Transverse colon (tissue), 4 donors: Measurements from ENCODE around the gene CWC27. TPM values are rescaled to one million over a fixed set of nuclear protein-coding genes. Genes with fewer than 3 reads are reported as not detected.

ENCODE experiments used
- DNase-seq: peaks from one replicate; pipeline ENCODE4 v3.0.0-alpha.2; 2019
- H3K27ac ChIP-seq, 4 donors: fragments of 200-600 bp; sonication (generic); 2 replicates each; pipeline ENCODE4 v1.5.1; 2016 to 2018; ENCODE audit warnings: inconsistent platforms in 4 of 4
- H3K27me3 ChIP-seq: fragments of 200-600 bp; sonication (generic); 2 replicates; pipeline ENCODE4 v1.5.1; 2017; ENCODE audit warnings: inconsistent platforms
- H3K36me3 ChIP-seq, 4 donors: fragments of 200-600 bp; sonication (generic); 2 replicates each; pipeline ENCODE4 v1.5.1; 2017 to 2019; ENCODE audit warnings: inconsistent platforms in 4 of 4
- H3K4me1 ChIP-seq, 4 donors: fragments of 200-600 bp; sonication (generic); 2 replicates each; pipeline ENCODE4 v1.5.1; 2017 to 2020; ENCODE audit warnings: inconsistent platforms in 4 of 4
- H3K4me3 ChIP-seq, 4 donors: fragments of 200-600 bp; sonication (generic); 1 replicate in 1 of 4; 2 replicates in 3 of 4; pipeline versions ENCODE4 v1.5.1 to v1.6.1; 2017 to 2019; ENCODE audit warnings: inconsistent platforms in 4 of 4
- H3K9me3 ChIP-seq, 2 donors: fragments of 200-600 bp; sonication (generic); 2 replicates each; pipeline ENCODE4 v1.5.1; 2017 to 2019; ENCODE audit warnings: inconsistent platforms in 2 of 2
- EP300 ChIP-seq: sonication (generic); formaldehyde crosslinking; IDR thresholded peaks from one replicate; pipeline ENCODE4 v1.6.1; 2017; ENCODE audit warnings: antibody characterized with exemption, low read depth
- POLR2A ChIP-seq: fragments of 450-650 bp; IDR thresholded peaks from one replicate; pipeline ENCODE4 v1.6.1; 2016; ENCODE audit warnings: antibody characterized with exemption, mild to moderate bottlenecking, moderate library complexity
- POLR2AphosphoS5 ChIP-seq, 3 donors: sonication (generic); formaldehyde crosslinking; IDR thresholded peaks; one replicate each; pipeline ENCODE4 v1.6.1; 2016; ENCODE audit warnings: antibody characterized with exemption in 3 of 3
- WGBS, 2 donors: methylation state at CpG; one replicate each; pipeline ENCODE4 v1.1.5; 2018; ENCODE audit warnings: low coverage in 1 of 2; 5-methylcytosine and 5-hydroxymethylcytosine counted together
- in situ Hi-C, 4 donors: fragments of 200-750 bp; cut with MboI; loops; one replicate each; pipeline versions ENCODE4 v1.15.0 to v1.15.1; 2017; ENCODE audit warnings: low sequenced_read_pairs in 3 of 4, low pct_ligation_motif_present in 1 of 4, low pct_unique_long_range_greater_than_20kb in 1 of 4
- intact Hi-C: fragments of 100-400 bp; cut with DNase I; formaldehyde crosslinking; loops from one replicate; pipeline ENCODE4 v1.15.1; 2023; ENCODE audit warnings: low total_unique reads
- total RNA-seq, 4 donors: library from RNA; depleted of rRNA; stranded (reverse); fragments of >200 nt; gene quantifications; one replicate each; pipeline ENCODE4 v1.1.0, GENCODE V29; 2016
- TF ChIP-seq, protein P1 (sequence below), 5 experiments: fragments of 200-600 bp in 3 of 5; fragments of 450-650 bp in 2 of 5; sonication (generic) in 3 of 5; IDR thresholded peaks; 1 replicate in 2 of 5; 2 replicates in 3 of 5; pipeline ENCODE4 v1.5.1; 2016 to 2017; ENCODE audit warnings: antibody characterized with exemption in 5 of 5, inconsistent platforms in 3 of 5, mild to moderate bottlenecking in 2 of 5, moderate library complexity in 1 of 5

The CWC27 gene
- total RNA-seq, 4 donors from 2014 or later = 9.6 to 36.2 (median 15.6) TPM; not detected in 1

- in situ Hi-C loops = no loop called here
- Histone ChIP-seq H3K36me3 (no peaks in the 10 kb centered on the region), H3K27ac (no peak overlapping the region), H3K9me3 (no peaks in the 10 kb centered on the region), H3K27me3 (no peaks in the 10 kb centered on the region), H3K4me1 (peaks cover 0 to 31% (median 15%) of the 10 kb centered on the region in 4 donors), H3K4me3 (no peak overlapping the region)
- intact Hi-C loops = no loop called here
- TF ChIP-seq POLR2A (no peak), EP300 (no peak), POLR2AphosphoS5 (IDR thresholded peaks at IDR 0.05) (no peak)
- TF ChIP-seq, protein P1, sequence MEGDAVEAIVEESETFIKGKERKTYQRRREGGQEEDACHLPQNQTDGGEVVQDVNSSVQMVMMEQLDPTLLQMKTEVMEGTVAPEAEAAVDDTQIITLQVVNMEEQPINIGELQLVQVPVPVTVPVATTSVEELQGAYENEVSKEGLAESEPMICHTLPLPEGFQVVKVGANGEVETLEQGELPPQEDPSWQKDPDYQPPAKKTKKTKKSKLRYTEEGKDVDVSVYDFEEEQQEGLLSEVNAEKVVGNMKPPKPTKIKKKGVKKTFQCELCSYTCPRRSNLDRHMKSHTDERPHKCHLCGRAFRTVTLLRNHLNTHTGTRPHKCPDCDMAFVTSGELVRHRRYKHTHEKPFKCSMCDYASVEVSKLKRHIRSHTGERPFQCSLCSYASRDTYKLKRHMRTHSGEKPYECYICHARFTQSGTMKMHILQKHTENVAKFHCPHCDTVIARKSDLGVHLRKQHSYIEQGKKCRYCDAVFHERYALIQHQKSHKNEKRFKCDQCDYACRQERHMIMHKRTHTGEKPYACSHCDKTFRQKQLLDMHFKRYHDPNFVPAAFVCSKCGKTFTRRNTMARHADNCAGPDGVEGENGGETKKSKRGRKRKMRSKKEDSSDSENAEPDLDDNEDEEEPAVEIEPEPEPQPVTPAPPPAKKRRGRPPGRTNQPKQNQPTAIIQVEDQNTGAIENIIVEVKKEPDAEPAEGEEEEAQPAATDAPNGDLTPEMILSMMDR (IDR thresholded peaks at IDR 0.05) = no peak
- no peak for DNase-seq
- WGBS, 2 donors = 58 to 66% methylated on average over 3 of the region's 3 CpGs
Measured at GRCh38 chr5:64794053-64794770, 25.5 kb downstream of the CWC27 start.

GRCh38 chr5:64796301-64796700 lies 27.6 kb downstream of the CWC27 start:
- intact Hi-C loops = no loop called here
- no peak for DNase-seq
- TF ChIP-seq, protein P1 (IDR thresholded peaks at IDR 0.05) = no peak
- TF ChIP-seq EP300 (no peak), POLR2AphosphoS5 (IDR thresholded peaks at IDR 0.05) (no peak), POLR2A (no peak)
- no peak overlapping the region for H3K4me3 ChIP-seq
- peaks cover 0 to 31% (median 15%) of the 10 kb centered on the region in 4 donors for H3K4me1 ChIP-seq
- no peaks in the 10 kb centered on the region for H3K36me3 ChIP-seq
- no peak overlapping the region for H3K27ac ChIP-seq
- no peaks in the 10 kb centered on the region for H3K9me3 ChIP-seq
- in situ Hi-C loops = no loop called here
- no peaks in the 10 kb centered on the region for H3K27me3 ChIP-seq

- intact Hi-C loops = no loop called here
- 86 to 96% methylated on average over 1 to 2 of the region's 2 CpGs for WGBS, 2 donors
- no peak overlapping the region for H3K27ac ChIP-seq
Measured at GRCh38 chr5:64800926-64801325, 32.2 kb downstream of the CWC27 start.

DNA sequence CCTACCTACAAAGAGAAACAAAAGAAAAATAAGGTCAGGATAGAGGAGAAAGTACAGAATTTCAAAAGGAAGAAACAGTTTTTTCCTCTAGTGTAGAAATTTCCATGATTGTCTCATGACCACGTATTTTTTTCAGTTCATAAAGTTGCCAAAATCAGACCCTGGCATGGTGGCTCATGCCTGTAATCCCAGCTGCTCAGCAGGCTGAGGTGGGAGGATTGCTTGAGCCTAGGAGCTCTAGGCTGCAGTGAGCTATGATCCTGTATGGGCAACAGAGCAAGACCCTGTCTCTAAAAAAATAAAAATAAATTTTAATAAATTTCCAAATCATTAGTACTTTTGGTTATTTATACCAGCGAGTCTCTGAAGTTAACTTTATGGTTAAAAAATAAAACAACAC lies 37.8 kb downstream of the CWC27 start:
- WGBS, 2 donors = 90 to 92% methylated on average over 2 of the region's 2 CpGs
- H3K27ac ChIP-seq = no peak overlapping the region
- intact Hi-C loops (no loop called here), in situ Hi-C loops (loop anchor here in 3 of 4 donors (10.0 to 25.0 kb wide), 3 partner anchors 231 to 681 kb away; partner anchors contain the start of gene ADAMTS6 (in 2 of the 3))
- H3K9me3 ChIP-seq = no peaks in the 10 kb centered on the region
- no peak overlapping the region for H3K4me3 ChIP-seq
- DNase-seq = no peak
- H3K36me3 ChIP-seq = peaks cover 0 to 6% (median 2%) of the 10 kb centered on the region in 4 donors
- H3K4me1 ChIP-seq = no peaks in the 10 kb centered on the region
- no peaks in the 10 kb centered on the region for H3K27me3 ChIP-seq
- TF ChIP-seq POLR2AphosphoS5 (IDR thresholded peaks at IDR 0.05) (no peak), POLR2A (no peak), EP300 (no peak)
- TF ChIP-seq, protein P1 (IDR thresholded peaks at IDR 0.05) = no peak

More at GRCh38 chr5:64800926-64801325, 32.2 kb downstream of the CWC27 start:
- TF ChIP-seq POLR2AphosphoS5 (IDR thresholded peaks at IDR 0.05) (no peak), EP300 (no peak), POLR2A (no peak)
- TF ChIP-seq, protein P1 (IDR thresholded peaks at IDR 0.05) = no peak
- Histone ChIP-seq H3K9me3 (no peaks in the 10 kb centered on the region), H3K36me3 (peaks cover 0 to 6% (median 2%) of the 10 kb centered on the region in 4 donors), H3K27me3 (no peaks in the 10 kb centered on the region), H3K4me3 (no peak overlapping the region), H3K4me1 (no peaks in the 10 kb centered on the region)
- in situ Hi-C loops = loop anchor here in 3 of 4 donors (10.0 to 25.0 kb wide), 3 partner anchors 236 to 686 kb away; partner anchors contain the start of gene ADAMTS6 (in 2 of the 3)
- no peak for DNase-seq
